HFF-Myc (cell line): Measurements from ENCODE around the gene TGIF2.

Experiments used
- DNase-seq: peaks from one replicate; pipeline ENCODE4 v3.0.0-alpha.2; 2011; ENCODE audit warnings: low read depth; ENCODE audit errors: extremely low read depth
- H3K4me3 ChIP-seq: replicated peaks from 2 replicates; pipeline ENCODE4 v1.5.1; 2011; ENCODE audit warnings: low read depth, mild to moderate bottlenecking, control low read depth, low read length
- CTCF ChIP-seq: IDR thresholded peaks from 2 replicates; pipeline ENCODE4 v1.5.1; 2012; ENCODE audit warnings: mild to moderate bottlenecking, low read depth, low read length, control low read depth; ENCODE audit errors: missing control alignments

TGIF2 gene

GRCh38 chr20:36532388-36532787 is 41.0 kb upstream of the TGIF2 start:
- TF ChIP-seq CTCF = no peak
- no peak overlapping the region for H3K4me3 ChIP-seq
- DNase-seq = no peak

- H3K4me3 ChIP-seq = no peak overlapping the region
- TF ChIP-seq CTCF = no peak
- DNase-seq = no peak
Measured at GRCh38 chr20:36532822-36533221, 40.6 kb upstream of the TGIF2 start.

- DNase-seq = no peak
Measured at GRCh38 chr20:36538026-36538722, 35.2 kb upstream of the TGIF2 start.

GRCh38 chr20:36540551-36541211 is 32.7 kb upstream of the TGIF2 start:
- peak overlapping the region; percentile 68 for H3K4me3 ChIP-seq
- DNase-seq = no peak
- TF ChIP-seq CTCF = no peak

More at GRCh38 chr20:36538026-36538722, 35.2 kb upstream of the TGIF2 start:
- TF ChIP-seq CTCF = no peak
- no peak overlapping the region for H3K4me3 ChIP-seq

- TF ChIP-seq CTCF = no peak
- no peak for DNase-seq
- peak within 1 kb of the TSS; percentile 68 for H3K4me3 ChIP-seq
Measured at GRCh38 chr20:36541227-36541767, 32.1 kb upstream of the TGIF2 start, which contains the start of gene MYL9. Gene MYL9, plus strand, starts transcription at chr20:36541519. Its CDS starts 3,366 bp downstream, at chr20:36544885.

- H3K4me3 ChIP-seq = peak overlapping the region; percentile 68
- no peak for DNase-seq
- peak; percentile 77 for TF ChIP-seq CTCF
Measured at GRCh38 chr20:36541768-36542488, 31.5 kb upstream of the TGIF2 start.
